Epidermal melanocyte (primary cell): ENCODE results near the gene CTSW.
A peak's percentile ranks its signal among the peaks of the same experiment; 100 is the strongest.

Experiments used
- DNase-seq: peaks from one replicate; pipeline ENCODE4 v3.0.0; 2011; ENCODE audit warnings: low spot score; ENCODE audit not compliant: insufficient read length

The CTSW gene

DNA sequence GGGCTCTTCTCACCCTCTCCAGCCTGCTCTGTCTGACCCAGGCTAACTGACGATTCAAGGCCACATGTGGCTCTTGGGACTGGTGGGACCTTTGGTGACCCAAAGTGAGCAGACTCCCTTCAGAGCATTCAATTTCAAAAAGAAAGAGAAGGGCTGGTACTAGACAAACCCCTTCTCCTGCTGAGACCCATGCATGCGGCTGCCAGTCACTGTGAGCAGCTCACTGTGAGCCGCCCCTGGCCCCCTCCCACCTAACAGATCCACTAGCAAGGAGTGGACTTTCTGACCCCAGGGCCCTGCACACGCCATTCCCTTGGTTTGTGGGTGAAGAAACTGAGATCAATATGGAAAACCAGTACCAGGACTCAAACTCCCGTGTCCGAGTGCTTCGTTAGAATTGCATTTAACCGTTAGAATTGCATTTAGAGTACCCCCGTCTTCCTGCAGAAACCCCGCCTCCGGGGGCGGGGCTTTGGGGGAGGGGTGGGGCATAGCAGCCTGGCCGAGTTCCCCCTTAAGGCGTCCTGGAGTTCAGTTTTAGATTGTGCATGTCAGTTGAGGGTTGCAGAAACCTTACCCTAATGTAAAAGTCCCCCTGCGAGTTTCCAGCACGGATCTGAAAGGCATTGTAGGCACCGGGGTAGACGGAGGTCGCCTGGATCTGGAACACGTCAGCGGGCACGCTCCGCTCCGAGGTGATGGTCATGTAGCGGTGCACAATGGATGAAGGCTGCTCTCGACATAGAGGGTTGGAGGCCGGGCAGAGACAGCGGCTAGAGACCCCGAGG is 12.2 kb upstream of the CTSW start:
- DNase-seq: no peak

DNA sequence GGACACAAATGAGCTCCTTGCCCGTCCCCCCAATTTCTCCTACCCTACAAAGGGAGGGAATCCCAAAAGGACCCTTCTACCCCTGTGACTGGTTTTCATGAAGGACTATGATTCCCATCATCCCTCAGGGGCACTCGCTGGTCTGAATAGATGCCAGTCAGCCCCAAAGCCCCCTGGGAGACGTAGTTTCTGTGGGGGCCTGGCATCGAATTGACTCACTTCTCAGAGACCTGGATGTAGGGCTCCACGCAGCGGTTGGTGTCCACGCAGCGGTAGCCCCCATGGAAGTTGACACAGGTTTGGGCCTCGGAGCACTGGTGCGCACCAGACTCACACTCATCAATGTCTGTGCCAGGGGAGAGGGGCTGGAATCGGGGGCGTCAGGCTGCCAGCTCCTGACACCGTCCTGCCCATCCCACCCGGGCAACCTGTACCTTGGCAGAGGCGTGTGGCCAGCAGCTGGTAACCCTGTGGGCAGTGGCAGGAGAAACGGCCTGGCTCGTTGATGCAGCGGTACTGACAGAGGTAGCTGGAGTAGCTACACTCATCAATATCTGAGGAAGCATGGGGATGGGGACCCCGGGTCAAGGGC is 11.5 kb upstream of the CTSW start:
- DNase-seq: no peak

DNA sequence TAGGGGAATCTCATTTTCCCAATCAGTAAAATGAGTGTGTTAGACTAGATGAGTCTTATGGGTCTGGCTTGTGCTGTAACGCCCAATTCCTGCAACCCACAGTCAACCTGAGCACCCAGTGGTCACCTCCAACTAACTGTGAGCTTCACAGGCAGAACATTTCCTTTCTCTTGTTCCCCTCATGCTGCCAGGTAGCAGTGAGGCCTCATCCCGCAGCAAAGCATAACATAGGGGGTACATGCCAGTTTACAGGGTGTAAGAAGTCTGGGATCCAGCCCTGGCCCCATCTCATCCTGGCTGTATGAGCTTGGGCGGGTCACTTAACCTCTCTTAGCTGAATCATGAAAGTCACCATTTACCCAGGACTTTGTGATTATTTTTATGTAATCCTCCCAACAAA is 10.7 kb upstream of the CTSW start:
- no peak for DNase-seq

DNA sequence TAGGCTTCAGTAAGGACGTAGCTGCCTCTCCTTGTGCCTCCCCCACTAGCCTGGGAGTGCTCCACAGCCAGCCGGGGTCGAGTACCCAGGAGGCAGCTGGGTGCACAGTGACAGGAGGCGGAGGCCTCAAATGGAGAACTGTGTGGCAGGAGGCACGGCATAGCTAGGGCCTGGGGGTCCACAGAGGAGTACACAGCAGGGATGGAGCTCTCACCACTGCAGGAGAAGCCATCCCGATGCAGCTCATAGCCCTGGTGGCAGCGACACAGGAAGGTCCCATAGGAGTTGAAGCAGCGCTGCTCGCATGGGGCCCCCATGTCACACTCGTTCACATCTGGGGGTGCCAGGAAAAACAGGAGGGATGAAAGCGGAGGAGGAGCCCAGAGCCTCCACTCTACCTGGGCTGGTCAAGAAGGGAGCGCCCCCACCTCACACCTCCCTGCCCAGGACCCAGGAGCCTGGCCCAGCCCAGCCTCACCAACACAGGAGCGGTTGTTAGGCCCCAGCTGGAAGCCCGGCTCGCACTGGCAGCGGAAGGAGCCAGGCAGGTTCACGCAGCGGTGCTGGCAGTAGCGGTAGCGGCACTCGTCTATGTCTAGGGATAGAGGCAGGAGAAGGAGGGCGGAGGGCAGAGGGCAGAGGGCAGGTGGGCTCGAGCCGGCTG is 9.9 kb upstream of the CTSW start:
- no peak for DNase-seq

DNA sequence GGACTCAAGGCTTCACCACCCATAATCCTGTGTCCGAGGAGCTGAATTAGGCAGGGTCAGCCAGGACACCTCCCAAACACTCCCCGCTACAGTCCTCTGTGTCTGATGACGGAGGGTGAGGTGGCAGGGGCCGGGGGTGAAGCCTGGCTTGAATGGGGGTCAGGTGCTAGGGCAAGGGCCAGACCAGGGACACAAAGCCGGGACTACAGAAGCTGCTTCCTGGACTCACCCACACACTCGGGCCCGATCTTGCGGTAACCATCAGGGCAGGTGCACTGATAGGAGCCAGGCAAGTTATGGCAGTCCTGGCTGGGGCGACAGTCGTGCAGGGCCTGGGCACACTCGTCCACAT is 9.4 kb upstream of the CTSW start:
- DNase-seq: no peak

DNA sequence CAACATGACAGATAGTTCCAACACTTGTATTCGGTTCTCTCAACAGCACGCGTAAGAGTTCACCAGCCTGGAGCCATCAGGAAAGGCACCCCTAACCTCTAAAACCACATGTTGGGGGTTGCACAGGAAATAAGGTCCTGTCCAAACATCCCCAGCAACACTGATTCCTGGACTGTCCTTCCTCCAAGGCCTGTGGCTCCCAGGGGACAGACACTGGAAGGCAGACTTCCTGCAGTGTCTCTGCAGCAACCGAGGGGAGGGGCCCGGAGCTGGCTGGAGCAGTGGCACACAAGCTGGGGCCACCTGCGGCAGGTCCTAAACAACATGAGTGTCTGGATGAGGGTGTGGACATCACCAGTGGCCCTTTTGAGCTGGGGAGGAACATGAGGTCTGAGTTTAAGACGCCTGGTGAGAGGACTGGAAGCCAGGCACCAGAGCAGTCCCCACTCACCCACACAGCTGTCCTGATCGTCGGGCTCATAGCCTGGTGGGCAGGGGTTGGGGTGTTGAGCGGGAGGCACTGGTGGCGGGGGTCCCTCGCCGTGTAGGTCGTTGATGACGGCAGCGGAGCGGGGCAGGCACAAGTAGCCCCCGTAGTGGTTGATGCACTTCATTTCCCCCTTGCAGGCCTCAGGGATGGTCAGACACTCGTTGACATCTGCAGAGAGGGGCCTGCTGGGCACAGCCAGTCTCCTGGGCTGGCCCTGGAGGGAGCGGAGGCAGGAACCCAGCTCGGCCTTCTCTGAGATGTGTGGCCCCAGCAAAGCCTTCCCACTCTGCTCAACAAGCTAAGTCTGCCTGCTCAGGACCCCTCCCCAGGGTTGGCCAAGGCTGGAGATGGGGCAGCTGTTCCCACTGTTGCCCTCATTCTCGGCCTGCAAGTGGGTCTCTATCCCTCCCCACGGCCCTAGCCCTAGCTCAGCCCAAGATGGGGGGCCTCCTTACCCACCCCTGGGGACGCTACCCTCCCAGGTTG is 8.6 kb upstream of the CTSW start:
- DNase-seq: no peak

DNA sequence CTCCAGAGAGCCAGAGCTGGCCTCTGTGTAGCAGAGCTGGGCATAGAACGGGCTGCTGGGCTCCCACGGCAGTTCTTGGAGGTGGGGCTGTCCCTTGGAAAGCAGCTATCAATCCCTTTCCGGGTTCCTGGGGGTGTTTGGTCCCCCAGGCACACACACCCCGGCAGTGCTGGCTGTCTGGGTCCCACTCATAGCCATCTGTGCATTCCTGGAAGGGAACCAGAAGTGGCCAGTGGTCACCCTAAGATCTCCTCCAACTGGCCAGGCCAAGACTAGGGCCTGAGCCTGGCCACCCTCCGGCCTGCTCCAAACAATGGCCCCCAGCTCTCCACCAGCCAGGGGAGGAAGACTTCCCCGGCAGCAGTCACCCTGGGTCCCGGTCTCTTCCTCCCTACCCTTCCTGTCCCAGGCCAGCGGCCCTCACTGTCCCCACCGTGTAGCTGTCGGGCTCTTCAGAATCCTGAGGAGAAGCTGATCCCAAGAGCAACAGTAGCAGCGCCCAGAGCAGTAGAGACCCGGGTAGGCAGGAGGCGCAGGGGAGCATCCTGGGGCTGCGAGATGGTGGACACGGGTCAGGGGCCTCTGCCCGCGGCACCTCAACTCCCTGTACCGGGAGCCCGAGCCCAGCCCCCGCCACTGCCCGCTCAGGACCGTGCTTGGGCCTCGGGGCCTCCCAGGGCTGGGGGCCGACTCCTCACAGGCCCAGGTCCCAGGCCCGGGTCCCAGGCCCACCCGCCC is 7.7 kb upstream of the CTSW start:
- no peak for DNase-seq

DNA sequence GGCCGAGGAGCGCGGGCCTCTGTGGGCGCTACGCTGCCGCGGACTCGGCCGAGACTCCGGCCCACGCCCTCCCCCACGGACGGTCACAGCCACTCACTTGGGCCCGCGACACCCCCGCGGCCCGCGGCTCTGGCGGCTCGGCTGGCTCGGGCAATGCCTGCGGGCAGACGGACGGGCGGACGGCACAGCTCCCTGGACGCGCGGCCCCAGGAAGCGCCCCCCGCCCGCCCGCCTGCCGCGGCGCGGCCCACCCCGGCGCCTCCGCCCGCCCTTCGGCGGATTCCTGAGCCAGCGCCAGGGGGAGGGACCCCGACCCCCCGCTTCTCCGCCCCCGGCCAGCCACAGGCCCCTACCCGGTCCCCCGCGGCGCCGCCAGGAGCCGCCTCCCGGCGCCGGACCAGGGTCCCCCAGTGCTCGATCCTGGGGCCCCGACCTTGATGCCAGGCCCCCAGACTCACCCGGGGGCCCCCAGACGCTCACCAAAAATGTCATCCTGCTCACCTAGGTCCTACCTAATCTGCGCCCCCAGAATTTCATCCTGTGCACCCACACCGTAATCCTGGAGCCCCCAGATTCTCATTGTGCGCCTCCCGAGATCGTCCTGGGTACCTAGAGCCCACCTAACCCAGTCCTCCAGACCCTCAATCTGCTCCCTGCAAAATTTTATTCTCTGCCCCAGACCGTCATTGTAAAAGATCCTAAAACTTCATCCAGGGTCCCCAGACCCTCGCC is 6.9 kb upstream of the CTSW start, which contains the start of gene EFEMP2:
EFEMP2 (minus strand) TSS at position 215 of the 732 bp plus-strand sequence. CDS start 446 bp downstream, outside the sequence.
- no peak for DNase-seq

DNA sequence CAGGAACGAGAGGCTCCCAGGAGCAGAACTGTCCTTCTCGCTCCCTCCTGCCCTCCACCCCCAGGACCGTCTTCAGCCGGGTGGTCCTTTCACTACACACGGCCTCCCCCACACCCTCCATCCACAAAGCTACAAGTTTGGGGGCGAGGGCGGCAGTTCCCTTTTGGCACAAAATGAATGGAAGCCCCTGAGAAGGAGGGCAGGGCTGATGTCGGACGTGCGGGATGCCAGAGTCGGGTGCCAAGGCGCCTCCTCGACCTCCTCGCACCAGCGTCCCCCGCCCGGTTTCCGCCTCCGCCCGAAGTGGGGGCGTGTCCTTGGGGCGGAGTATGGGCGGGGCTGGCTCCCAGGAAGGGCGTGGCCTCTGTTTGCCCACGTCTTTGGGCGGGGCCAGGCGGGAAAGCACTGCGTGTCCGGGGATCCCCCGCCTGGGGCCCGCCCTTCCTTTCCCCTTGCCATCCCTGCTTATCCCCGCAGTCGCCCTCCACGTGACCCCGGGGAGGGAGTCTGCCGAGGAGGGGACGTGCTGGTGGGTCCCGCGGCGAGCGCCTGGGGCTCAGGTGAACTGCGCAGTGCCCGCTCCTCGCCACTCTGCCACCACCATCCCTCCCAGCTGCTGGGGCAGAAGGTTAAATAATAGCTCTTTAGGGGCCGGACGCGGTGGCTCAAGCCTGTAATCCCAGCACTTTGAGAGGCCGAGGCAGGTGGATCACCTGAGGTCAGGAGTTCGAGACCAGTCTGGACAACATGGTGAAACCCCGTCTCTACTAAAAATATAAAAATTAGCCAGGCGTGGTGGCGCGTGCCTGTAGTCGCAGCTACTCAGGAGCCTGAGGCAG is 6.1 kb upstream of the CTSW start:
- peak; percentile 92 for DNase-seq

DNA sequence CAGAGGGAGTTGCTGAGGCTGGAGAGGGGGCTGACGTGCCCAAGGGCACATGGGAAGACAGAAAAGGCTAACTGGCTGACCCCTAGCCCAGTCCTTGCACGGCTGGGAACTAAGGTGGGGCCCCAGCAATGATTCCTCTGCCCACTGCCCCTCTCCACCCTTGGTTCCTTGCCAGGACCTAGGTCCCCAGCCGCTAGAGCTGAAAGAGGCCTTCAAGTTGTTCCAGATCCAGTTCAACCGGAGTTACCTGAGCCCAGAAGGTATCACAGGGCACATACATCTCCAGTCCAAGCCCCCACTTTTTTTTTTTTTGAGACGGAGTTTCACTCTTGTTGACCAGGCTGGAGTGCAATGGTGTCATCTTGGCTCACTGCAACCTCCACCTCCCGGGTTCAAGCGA is 390 bp downstream of the CTSW start:
- no peak for DNase-seq

DNA sequence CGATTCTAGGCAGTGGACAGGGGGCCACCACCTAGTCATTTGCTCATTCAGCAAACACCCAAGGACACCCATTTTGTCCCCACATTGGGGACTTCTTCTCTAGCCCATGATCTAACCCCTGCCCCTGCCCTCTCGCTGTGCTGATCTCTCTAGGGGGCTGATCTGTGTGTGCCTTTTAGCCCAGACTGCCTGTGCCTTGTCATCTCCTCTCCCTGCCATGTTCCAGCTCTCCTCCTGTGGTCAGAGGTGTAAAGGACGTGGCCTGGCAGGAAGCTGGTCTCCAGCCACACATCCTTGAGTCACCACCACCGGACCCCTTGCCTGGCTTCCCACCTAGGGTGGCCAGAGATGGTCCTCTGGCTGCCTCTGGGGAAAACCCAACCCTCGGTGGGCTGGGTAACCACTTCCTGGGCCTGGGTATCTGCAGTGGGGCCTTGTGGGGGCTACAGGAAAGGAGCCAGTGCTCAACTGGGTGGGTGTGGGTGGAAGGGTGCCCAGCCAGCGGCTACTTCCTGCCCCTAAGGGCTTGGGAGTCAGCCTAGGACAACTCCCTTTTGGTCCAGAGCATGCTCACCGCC is 1.3 kb downstream of the CTSW start:
- no peak for DNase-seq

DNA sequence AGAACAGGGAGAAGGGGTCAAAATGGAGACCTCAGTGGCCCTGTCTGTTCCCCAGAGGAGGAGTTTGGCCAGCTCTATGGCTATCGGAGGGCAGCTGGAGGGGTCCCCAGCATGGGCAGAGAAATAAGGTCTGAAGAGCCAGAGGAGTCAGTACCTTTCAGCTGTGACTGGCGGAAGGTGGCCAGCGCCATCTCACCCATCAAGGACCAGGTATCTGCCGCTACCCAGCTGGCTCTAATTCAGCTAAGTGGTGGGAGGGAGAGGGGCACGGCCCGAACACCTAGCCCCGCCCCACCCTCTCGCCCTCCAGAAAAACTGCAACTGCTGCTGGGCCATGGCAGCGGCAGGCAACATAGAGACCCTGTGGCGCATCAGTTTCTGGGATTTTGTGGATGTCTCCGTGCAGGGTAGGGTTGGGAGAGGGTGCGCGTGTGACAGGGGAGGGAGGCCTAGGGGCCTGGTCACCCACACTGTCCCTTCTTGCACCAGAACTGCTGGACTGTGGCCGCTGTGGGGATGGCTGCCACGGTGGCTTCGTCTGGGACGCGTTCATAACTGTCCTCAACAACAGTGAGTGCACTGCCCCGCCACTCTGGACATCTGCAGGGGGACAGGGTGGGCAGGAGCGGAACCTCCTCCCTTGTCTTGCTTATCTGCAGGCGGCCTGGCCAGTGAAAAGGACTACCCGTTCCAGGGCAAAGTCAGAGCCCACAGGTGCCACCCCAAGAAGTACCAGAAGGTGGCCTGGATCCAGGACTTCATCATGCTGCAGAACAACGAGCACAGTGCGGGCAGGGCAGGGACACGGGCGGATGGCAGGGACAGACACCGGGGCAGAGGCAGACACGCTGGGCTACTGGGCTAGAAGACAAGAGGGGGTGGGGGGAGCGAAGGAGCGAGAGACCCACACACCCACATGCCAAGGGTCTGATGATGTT is 2.8 kb downstream of the CTSW start:
- DNase-seq: no peak

DNA sequence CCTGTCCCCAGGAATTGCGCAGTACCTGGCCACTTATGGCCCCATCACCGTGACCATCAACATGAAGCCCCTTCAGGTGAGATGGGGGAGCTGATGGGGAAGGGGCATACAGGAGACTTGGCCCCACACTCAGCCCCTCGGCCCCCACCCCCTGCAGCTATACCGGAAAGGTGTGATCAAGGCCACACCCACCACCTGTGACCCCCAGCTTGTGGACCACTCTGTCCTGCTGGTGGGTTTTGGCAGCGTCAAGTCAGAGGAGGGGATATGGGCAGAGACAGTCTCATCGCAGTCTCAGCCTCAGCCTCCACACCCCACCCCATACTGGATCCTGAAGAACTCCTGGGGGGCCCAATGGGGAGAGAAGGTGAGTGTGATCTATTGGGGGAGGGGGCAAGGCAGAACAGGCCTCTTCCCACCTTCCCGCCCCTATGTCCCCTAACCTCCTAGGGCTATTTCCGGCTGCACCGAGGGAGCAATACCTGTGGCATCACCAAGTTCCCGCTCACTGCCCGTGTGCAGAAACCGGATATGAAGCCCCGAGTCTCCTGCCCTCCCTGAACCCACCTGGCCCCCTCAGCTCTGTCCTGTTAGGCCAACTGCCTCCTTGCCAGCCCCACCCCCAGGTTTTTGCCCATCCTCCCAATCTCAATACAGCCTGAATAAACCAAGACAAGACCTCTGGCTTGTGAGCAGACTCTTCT is 3.6 kb downstream of the CTSW start:
- no peak for DNase-seq

DNA sequence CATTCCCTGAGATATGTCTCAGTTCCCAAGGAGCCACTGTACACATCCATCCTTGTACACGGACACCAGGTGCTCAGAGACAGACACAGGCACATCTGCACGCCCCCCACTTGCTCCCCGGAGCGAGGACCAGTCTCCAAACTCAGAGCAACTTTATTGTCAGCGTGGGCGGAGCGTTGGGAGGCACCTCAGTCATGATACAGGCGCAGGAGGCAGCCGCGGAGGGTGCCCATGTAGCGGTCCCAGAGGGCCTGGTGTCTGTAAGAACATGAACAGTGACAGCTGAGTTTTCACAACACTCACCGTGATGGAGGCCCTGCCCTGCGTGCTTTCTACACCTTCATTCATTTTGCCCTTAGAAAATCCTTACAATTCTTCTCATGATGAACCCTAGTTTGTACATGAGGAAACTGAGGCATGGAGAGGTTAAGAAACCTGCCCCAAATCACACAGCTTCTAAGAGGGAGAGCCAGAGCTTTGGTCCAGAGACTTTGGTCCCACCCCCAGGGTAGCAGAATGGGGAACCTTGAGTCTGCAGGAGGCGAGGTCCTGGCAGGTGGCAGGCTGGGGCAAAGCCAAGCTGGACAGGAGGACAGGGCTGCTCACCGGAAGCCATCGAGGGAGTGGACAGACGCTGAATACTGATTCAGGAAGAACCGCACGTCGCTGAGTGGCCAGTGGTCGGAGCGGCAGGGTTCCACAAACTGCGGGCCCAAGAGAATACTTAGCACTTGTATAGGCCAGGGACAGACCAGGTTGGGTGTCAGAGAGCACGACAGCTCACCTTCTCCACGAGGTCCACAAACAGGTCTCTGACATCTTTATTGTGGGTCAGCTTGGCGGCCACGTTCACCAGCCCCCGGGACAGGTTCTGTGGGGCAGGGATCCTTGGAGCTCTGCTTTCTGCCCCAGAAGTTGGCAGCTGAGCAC is 4.4 kb downstream of the CTSW start:
- no peak for DNase-seq

DNA sequence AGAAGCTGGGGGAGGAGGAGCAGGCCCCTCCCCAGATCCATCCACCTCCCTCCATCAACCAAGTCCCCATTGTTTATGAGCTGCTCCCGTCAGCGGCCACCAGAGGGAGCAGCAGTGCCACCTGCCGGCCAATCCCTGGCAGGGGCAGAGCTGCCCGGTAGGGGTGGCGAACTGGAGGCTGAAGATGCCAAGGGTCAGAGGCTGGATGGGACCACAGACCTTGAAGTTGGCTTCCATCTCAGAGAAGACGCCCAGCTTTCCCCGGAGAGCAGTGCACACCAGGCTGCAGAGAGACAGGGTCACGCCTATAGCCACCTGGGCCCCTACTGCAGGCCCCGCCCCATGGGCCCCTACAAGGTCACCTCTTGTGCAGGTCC is 5.1 kb downstream of the CTSW start:
- DNase-seq: peak; percentile 83

DNA sequence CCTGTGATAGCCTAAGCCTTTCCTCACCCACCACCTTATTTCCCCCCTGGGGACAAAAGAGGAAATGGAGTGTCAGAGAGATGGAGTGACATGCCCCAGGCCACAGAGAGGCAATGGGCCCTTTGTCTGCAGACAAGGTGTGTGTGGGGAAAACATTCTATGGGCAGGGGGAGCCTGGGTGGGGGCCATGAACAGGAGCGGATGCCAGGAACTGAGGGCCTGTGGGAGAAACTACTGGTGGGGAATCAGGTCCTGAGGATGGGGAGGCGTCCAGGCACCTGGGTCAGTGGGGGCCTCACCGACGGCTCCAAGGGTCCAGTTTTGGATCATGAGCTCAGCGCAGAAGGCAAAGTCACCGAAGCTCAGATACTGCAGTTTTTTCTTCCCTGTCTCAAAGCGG is 5.6 kb downstream of the CTSW start:
- no peak for DNase-seq
